OCI-LY3 (cell line): ENCODE data around the gene SMCO1.

Experiments used
- CTCF ChIP-seq: fragments of 200-600, 300-600 bp; sonication (generic); IDR thresholded peaks from 2 replicates; pipeline ENCODE4 v1.5.1; 2014; ENCODE audit warnings: antibody characterized with exemption, low read length, low read depth
- EZH2phosphoT487 ChIP-seq: fragments of 200-600 bp; shearing (Covaris generic); IDR thresholded peaks from 2 replicates; pipeline ENCODE4 v1.6.1; 2018; ENCODE audit warnings: antibody characterized with exemption, mixed run types, low read depth

GRCh38 chr3:196496183-196496582, 19.0 kb downstream of the SMCO1 start:
- no peak for TF ChIP-seq CTCF
- no peak for TF ChIP-seq EZH2phosphoT487
